GM12874 (cell line): ENCODE data around the gene AFDN.

Source experiments
- TF ChIP-seq, protein P1 (sequence below): IDR thresholded peaks from 2 replicates; pipeline ENCODE4 v1.5.1; 2011; ENCODE audit warnings: low read depth, mild to moderate bottlenecking, control low read depth, low read length, moderate library complexity; ENCODE audit not compliant: insufficient read depth

The AFDN gene

DNA sequence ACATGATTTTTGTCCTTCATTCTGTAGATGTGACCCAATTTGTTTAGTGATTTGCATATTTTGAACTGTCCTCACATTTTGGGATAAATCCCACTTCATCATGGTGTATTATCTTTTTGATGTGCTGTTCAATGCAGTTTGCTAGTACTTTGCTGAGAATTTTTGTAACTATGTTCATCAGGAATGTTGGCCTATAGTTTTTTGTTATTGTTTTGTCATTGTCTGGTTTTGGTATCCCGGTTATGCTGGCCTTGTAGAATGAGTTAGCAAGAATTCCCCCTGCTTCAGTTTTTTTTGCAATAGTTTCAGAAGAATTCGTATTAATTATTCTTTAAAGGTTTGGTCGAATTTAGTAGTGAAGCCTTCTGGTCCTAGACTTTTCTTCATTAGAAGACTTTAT is 182.6 kb downstream of the AFDN start:
- TF ChIP-seq, protein P1, sequence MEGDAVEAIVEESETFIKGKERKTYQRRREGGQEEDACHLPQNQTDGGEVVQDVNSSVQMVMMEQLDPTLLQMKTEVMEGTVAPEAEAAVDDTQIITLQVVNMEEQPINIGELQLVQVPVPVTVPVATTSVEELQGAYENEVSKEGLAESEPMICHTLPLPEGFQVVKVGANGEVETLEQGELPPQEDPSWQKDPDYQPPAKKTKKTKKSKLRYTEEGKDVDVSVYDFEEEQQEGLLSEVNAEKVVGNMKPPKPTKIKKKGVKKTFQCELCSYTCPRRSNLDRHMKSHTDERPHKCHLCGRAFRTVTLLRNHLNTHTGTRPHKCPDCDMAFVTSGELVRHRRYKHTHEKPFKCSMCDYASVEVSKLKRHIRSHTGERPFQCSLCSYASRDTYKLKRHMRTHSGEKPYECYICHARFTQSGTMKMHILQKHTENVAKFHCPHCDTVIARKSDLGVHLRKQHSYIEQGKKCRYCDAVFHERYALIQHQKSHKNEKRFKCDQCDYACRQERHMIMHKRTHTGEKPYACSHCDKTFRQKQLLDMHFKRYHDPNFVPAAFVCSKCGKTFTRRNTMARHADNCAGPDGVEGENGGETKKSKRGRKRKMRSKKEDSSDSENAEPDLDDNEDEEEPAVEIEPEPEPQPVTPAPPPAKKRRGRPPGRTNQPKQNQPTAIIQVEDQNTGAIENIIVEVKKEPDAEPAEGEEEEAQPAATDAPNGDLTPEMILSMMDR: no peak

DNA sequence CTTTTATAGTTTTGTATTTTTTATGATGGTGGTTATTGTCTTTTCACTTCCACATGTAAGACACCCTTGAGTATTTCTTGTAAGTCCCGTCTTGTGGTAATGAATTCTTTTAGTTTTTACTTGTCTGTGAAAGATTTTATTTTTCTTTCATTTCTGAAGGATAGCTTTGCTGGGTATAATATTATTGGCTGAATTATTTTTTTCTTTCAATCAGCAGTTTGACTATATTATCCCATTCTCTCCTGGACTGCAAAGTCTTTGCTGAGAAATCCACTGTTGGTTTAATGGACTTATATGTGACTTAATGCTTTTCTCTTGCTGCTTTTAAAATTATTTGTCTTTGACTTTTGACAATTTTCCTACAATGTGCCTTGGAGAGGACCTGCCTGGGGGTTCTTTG is 184.6 kb downstream of the AFDN start:
- TF ChIP-seq, protein P1: no peak

- TF ChIP-seq, protein P1: no peak
Measured at GRCh38 chr6:168012431-168013249, 185.9 kb downstream of the AFDN start.

GRCh38 chr6:168013250-168013915 is 186.7 kb downstream of the AFDN start:
- TF ChIP-seq, protein P1: no peak

GRCh38 chr6:168014428-168014827 is 187.7 kb downstream of the AFDN start:
- TF ChIP-seq, protein P1: no peak

GRCh38 chr6:168015009-168015408 is 188.3 kb downstream of the AFDN start:
- TF ChIP-seq, protein P1: no peak

- TF ChIP-seq, protein P1: no peak
Measured at GRCh38 chr6:168015482-168016175, 188.9 kb downstream of the AFDN start.
